ENCODE results near the gene TPRG1.

TPRG1 gene

GRCh38 chr3:189233225-189233858 lies 61.6 kb downstream of the TPRG1 start:
- DNase-seq: peak; percentile 2

GRCh38 chr3:189235214-189235613 lies 63.4 kb downstream of the TPRG1 start:
- no peak for DNase-seq

- DNase-seq: no peak
Measured at GRCh38 chr3:189236352-189236751, 64.6 kb downstream of the TPRG1 start.

GRCh38 chr3:189237526-189237925 lies 65.8 kb downstream of the TPRG1 start:
- no peak for DNase-seq

GRCh38 chr3:189238071-189238470 lies 66.3 kb downstream of the TPRG1 start:
- no peak for DNase-seq

GRCh38 chr3:189239616-189240015 lies 67.8 kb downstream of the TPRG1 start:
- DNase-seq: no peak

GRCh38 chr3:189249987-189250386 lies 78.2 kb downstream of the TPRG1 start:
- DNase-seq: no peak

GRCh38 chr3:189258261-189258660 lies 86.5 kb downstream of the TPRG1 start:
- DNase-seq: no peak

GRCh38 chr3:189260556-189261493 lies 89.1 kb downstream of the TPRG1 start:
- DNase-seq: no peak

GRCh38 chr3:189262746-189263145 lies 91.0 kb downstream of the TPRG1 start:
- DNase-seq: no peak

GRCh38 chr3:189267981-189268613 lies 96.3 kb downstream of the TPRG1 start:
- no peak for DNase-seq

GRCh38 chr3:189269365-189269764 lies 97.6 kb downstream of the TPRG1 start:
- DNase-seq: no peak

- peak; percentile 31 for DNase-seq
Measured at GRCh38 chr3:189270248-189270832, 98.6 kb downstream of the TPRG1 start.

- DNase-seq: no peak
Measured at GRCh38 chr3:189272500-189273119, 100.8 kb downstream of the TPRG1 start.

- DNase-seq: no peak
Measured at GRCh38 chr3:189273736-189274135, 102.0 kb downstream of the TPRG1 start.

- DNase-seq: no peak
Measured at GRCh38 chr3:189275182-189275581, 103.4 kb downstream of the TPRG1 start.

- no peak for DNase-seq
Measured at GRCh38 chr3:189275852-189276251, 104.1 kb downstream of the TPRG1 start.

GRCh38 chr3:189276444-189277219 lies 104.9 kb downstream of the TPRG1 start:
- no peak for DNase-seq

GRCh38 chr3:189277711-189278110 lies 105.9 kb downstream of the TPRG1 start:
- no peak for DNase-seq

GRCh38 chr3:189278221-189278620 lies 106.5 kb downstream of the TPRG1 start:
- DNase-seq: no peak

- no peak for DNase-seq
Measured at GRCh38 chr3:189282189-189282588, 110.4 kb downstream of the TPRG1 start.

- no peak for DNase-seq
Measured at GRCh38 chr3:189282741-189283140, 111.0 kb downstream of the TPRG1 start.
